SU-DHL-6 (cell line): ENCODE data around the gene NXT1.

ENCODE experiments used
- H2AFZ ChIP-seq: fragments of 200-600 bp; sonication (generic); 2 replicates; pipeline ENCODE4 v1.6.1; 2014; ENCODE audit warnings: low read depth, mild to moderate bottlenecking, moderate library complexity, mixed read lengths, antibody characterized with exemption, low read length; ENCODE audit not compliant: severe bottlenecking
- H3F3A ChIP-seq: fragments of 200-600 bp; shearing (Covaris generic); 2 replicates; pipeline ENCODE4 v1.6.0; 2016; ENCODE audit warnings: antibody characterized with exemption, mild to moderate bottlenecking; ENCODE audit not compliant: insufficient read depth
- H3K27ac ChIP-seq: fragments of 200-600 bp; sonication (generic); 2 replicates; pipeline ENCODE4 v1.5.1; 2016; ENCODE audit warnings: low read depth, mild to moderate bottlenecking, low read length, moderate library complexity, mixed read lengths
- H3K27me3 ChIP-seq: fragments of 200-600 bp; sonication (generic), shearing (Covaris generic); 2 replicates; pipeline ENCODE4 v1.6.0; 2014; ENCODE audit warnings: mild to moderate bottlenecking, low read length
- H3K36me3 ChIP-seq: fragments of 200-600 bp; sonication (generic); 2 replicates; pipeline ENCODE4 v1.6.1; 2014; ENCODE audit warnings: mild to moderate bottlenecking, low read length, mixed read lengths
- H3K4me2 ChIP-seq: fragments of 300-600, 200-600 bp; shearing (Covaris generic), sonication (generic); 2 replicates; pipeline ENCODE4 v1.6.0; 2014; ENCODE audit warnings: low read length, low read depth, mild to moderate bottlenecking; ENCODE audit not compliant: poor library complexity, severe bottlenecking
- H3K4me3 ChIP-seq: fragments of 200-600 bp; sonication (generic); 2 replicates; pipeline ENCODE4 v1.5.1; 2014; ENCODE audit warnings: antibody characterized with exemption, low read length, mild to moderate bottlenecking, mixed read lengths; ENCODE audit not compliant: insufficient read depth, poor library complexity, severe bottlenecking
- H3K79me2 ChIP-seq: fragments of 200-600 bp; sonication (generic); 2 replicates; pipeline ENCODE4 v1.6.1; 2014; ENCODE audit warnings: mild to moderate bottlenecking, low read length, moderate library complexity; ENCODE audit not compliant: insufficient read depth
- H3K9ac ChIP-seq: fragments of 200-600 bp; sonication (generic); 2 replicates; pipeline ENCODE4 v1.7.0; 2014; ENCODE audit warnings: mild to moderate bottlenecking, low read length
- H3K9me2 ChIP-seq: fragments of 200-600 bp; sonication (generic); replicated peaks from 2 replicates; pipeline ENCODE4 v1.6.1; 2014; ENCODE audit warnings: low read length; ENCODE audit not compliant: insufficient read depth
- H3K9me3 ChIP-seq: fragments of 200-600 bp; sonication (generic); 2 replicates; pipeline ENCODE4 v1.6.1; 2014; ENCODE audit warnings: low read length, mixed read lengths; ENCODE audit not compliant: insufficient read depth
- H4K20me1 ChIP-seq: fragments of 200-600 bp; sonication (generic); 2 replicates; pipeline ENCODE4 v1.6.1; 2014; ENCODE audit warnings: low read depth, mild to moderate bottlenecking, antibody characterized with exemption, low read length, moderate library complexity, mixed read lengths
- CTCF ChIP-seq: fragments of 200-600 bp; sonication (generic); IDR thresholded peaks from one replicate; pipeline ENCODE4 v1.5.1; 2017; ENCODE audit warnings: antibody characterized with exemption, mild to moderate bottlenecking, low read length, moderate library complexity; ENCODE audit not compliant: insufficient read depth, poor library complexity, severe bottlenecking
- EZH2phosphoT487 ChIP-seq: fragments of 200-600 bp; sonication (generic), shearing (Covaris generic); conservative IDR thresholded peaks from 2 replicates; pipeline ENCODE4 v1.6.1; 2018; ENCODE audit warnings: mild to moderate bottlenecking, antibody characterized with exemption, low read length, moderate library complexity, mixed read lengths

NXT1 gene

GRCh38 chr20:23357767-23358562 is 7.4 kb downstream of the NXT1 start:
- peaks cover 1% of the 10 kb centered on the region; the same call in 1 of the 2 replicates for H4K20me1 ChIP-seq
- H3K79me2 ChIP-seq: peaks cover 20% of the 10 kb centered on the region
- H3K27me3 ChIP-seq: no peaks in the 10 kb centered on the region
- H3K36me3 ChIP-seq: no peaks in the 10 kb centered on the region
- H3F3A ChIP-seq: peaks cover 30% of the 10 kb centered on the region
- H3K9me3 ChIP-seq: no peaks in the 10 kb centered on the region
- TF ChIP-seq CTCF (no peak), EZH2phosphoT487 (no peak)
- H3K4me2 ChIP-seq: peak overlapping the region; percentile 86
- peak overlapping the region; percentile 55 for H3K27ac ChIP-seq
- peak overlapping the region; percentile 83 for H3K9ac ChIP-seq
- peak overlapping the region; percentile 75 for H3K4me3 ChIP-seq
- no peaks in the 10 kb centered on the region for H3K9me2 ChIP-seq
- H2AFZ ChIP-seq: peak overlapping the region; percentile 61

- peak overlapping the region; percentile 54 for H3K4me3 ChIP-seq
- peaks cover 31% of the 10 kb centered on the region for H3F3A ChIP-seq
- H2AFZ ChIP-seq: peak overlapping the region; percentile 61
- no peaks in the 10 kb centered on the region for H3K27me3 ChIP-seq
- peak overlapping the region; percentile 86 for H3K4me2 ChIP-seq
- H3K79me2 ChIP-seq: peaks cover 20% of the 10 kb centered on the region
- peak overlapping the region; percentile 50 for H3K9ac ChIP-seq
- H4K20me1 ChIP-seq: no peaks in the 10 kb centered on the region; the same call in 1 of the 2 replicates
- H3K9me3 ChIP-seq: no peaks in the 10 kb centered on the region
- peak overlapping the region; percentile 44 for H3K27ac ChIP-seq
- TF ChIP-seq EZH2phosphoT487 (no peak), CTCF (no peak)
- H3K36me3 ChIP-seq: no peaks in the 10 kb centered on the region
- H3K9me2 ChIP-seq: no peaks in the 10 kb centered on the region
These were observed 7.9 kb downstream of the NXT1 start for GRCh38 chr20:23358563-23358906.

GRCh38 chr20:23358923-23359593 is 8.5 kb downstream of the NXT1 start:
- peak overlapping the region; percentile 86 for H3K4me2 ChIP-seq
- no peak overlapping the region for H3K4me3 ChIP-seq
- no peaks in the 10 kb centered on the region for H3K9me3 ChIP-seq
- peak overlapping the region; percentile 61 for H2AFZ ChIP-seq
- peak overlapping the region; percentile 44 for H3K27ac ChIP-seq
- no peaks in the 10 kb centered on the region; the same call in 1 of the 2 replicates for H4K20me1 ChIP-seq
- H3F3A ChIP-seq: peaks cover 33% of the 10 kb centered on the region
- TF ChIP-seq CTCF: no peak
- TF ChIP-seq EZH2phosphoT487: no peak
- H3K9me2 ChIP-seq: no peaks in the 10 kb centered on the region
- peak overlapping the region; percentile 50 for H3K9ac ChIP-seq
- H3K79me2 ChIP-seq: peaks cover 20% of the 10 kb centered on the region
- H3K27me3 ChIP-seq: no peaks in the 10 kb centered on the region
- H3K36me3 ChIP-seq: no peaks in the 10 kb centered on the region
